Measurements from ENCODE around the gene POLDIP3. TPM values are rescaled to one million over a fixed set of nuclear protein-coding genes. Genes with fewer than 3 reads are reported as not detected.

The POLDIP3 gene
- total RNA-seq (10 to 100 TPM; 66.5 to 83.8 (median 81.0) TPM), total RNA-seq (0.25 to 2.0 (median 0.99) reads per million in 29 experiments)
- total RNA-seq (2013): 45.3 TPM

GRCh38 chr22:42614312-42615091, at the start of gene POLDIP3:
Gene POLDIP3, minus strand, starts transcription at chr22:42614883. Its CDS starts 26 bp downstream, at chr22:42614857.
- Histone ChIP-seq H3K27me3 (replicated peaks in 1 of 2; ENCODE audit: control insufficient read depth in 2 of 2, extremely low read depth in 1 of 2, insufficient read depth in 2 of 2, low read length in 1 of 2) (no peaks in the 10 kb centered on the region), H3K4me3 (ENCODE audit: control insufficient read depth in 1 of 2, extremely low read depth in 1 of 2, low read length in 1 of 2) (peak within 1 kb of the TSS; percentile 62 to 78), H3K27ac (ENCODE audit: low read length) (peak within 1 kb of the TSS; percentile 91), H3K36me3 (ENCODE audit: control insufficient read depth in 2 of 2, extremely low read depth in 1 of 2, insufficient read depth in 1 of 2, low read length in 1 of 2) (peaks cover 0 to 19% of the 10 kb centered on the region in 2 donors), H3K4me1 (ENCODE audit: control insufficient read depth in 1 of 2, extremely low read depth in 1 of 2, insufficient read depth in 2 of 2, low read length in 2 of 2) (peaks cover 23 to 55% of the 10 kb centered on the region in 2 experiments), H3K9me3 (no peaks in the 10 kb centered on the region)
- no peaks in the 10 kb centered on the region for H3K9me3 Mint-ChIP-seq
- ChIA-PET POLR2A (interaction anchor here in 1 of 2 donors (0.5 to 1.8 kb wide), 9 partner anchors 23 to 668 kb away, joined by 3 to 13 read pairs (median 3); partner anchors contain the start of gene CYB5R3), CTCF (interaction anchor here in 1 of 2 donors (1.2 kb wide), 1 partner anchor 948 kb away, joined by 3 read pairs; no protein-coding TSS in a partner anchor)
- no peaks in the 10 kb centered on the region for H3K27me3 Mint-ChIP-seq
- ATAC-seq (replicated peaks in 1 of 4): peak; percentile 73 to 82 (median 80)
- H3K4me3 Mint-ChIP-seq: peak within 1 kb of the TSS; percentile 93 to 94 (median 93)
- H3K36me3 Mint-ChIP-seq: peaks cover 15% of the 10 kb centered on the region
- peak within 1 kb of the TSS; percentile 100 for H3K27ac Mint-ChIP-seq
- under 1% methylated on average over 77 of the region's 85 CpGs for WGBS (ENCODE audit: insufficient coverage)
- peak; percentile 95 to 99 (median 98) for DNase-seq
- H3K4me1 Mint-ChIP-seq: peaks cover 53 to 61% (median 58%) of the 10 kb centered on the region in 3 donors

- Histone ChIP-seq H3K36me3 (ENCODE audit: control insufficient read depth in 2 of 2, extremely low read depth in 1 of 2, insufficient read depth in 1 of 2, low read length in 1 of 2) (no peaks in the 10 kb centered on the region), H3K4me1 (ENCODE audit: control insufficient read depth in 1 of 2, extremely low read depth in 1 of 2, insufficient read depth in 2 of 2, low read length in 2 of 2) (peaks cover 0 to 14% of the 10 kb centered on the region in 2 experiments), H3K4me3 (ENCODE audit: control insufficient read depth in 1 of 2, extremely low read depth in 1 of 2, low read length in 1 of 2) (peak overlapping the region; percentile 62 to 75), H3K27me3 (replicated peaks in 1 of 2; ENCODE audit: control insufficient read depth in 2 of 2, extremely low read depth in 1 of 2, insufficient read depth in 2 of 2, low read length in 1 of 2) (peaks cover 2 to 17% of the 10 kb centered on the region in 2 experiments), H3K27ac (ENCODE audit: low read length) (no peak overlapping the region), H3K9me3 (no peaks in the 10 kb centered on the region)
- H3K9me3 Mint-ChIP-seq: no peaks in the 10 kb centered on the region
- H3K4me3 Mint-ChIP-seq: peak overlapping the region; percentile 63 to 68 (median 65)
- H3K4me1 Mint-ChIP-seq: peaks cover 0 to 5% (median 0%) of the 10 kb centered on the region in 3 donors
- no peak overlapping the region for H3K27ac Mint-ChIP-seq
- ChIA-PET POLR2A (no interaction called here), CTCF (no interaction called here)
- DNase-seq (peak; percentile 45 to 85 (median 72)), ATAC-seq (replicated peaks in 1 of 4) (peak; percentile 87 to 92 (median 90))
- H3K36me3 Mint-ChIP-seq: no peaks in the 10 kb centered on the region
- peaks cover 0 to 2% of the 10 kb centered on the region in 2 donors for H3K27me3 Mint-ChIP-seq
- 7% methylated on average over 50 of the region's 68 CpGs for WGBS (ENCODE audit: insufficient coverage)
These were observed 47.5 kb upstream of the POLDIP3 start for GRCh38 chr22:42661985-42662831.

GRCh38 chr22:42656578-42656977, 41.9 kb upstream of the POLDIP3 start:
- DNase-seq (no peak), ATAC-seq (replicated peaks in 1 of 4) (no peak)
- Histone ChIP-seq H3K36me3 (ENCODE audit: control insufficient read depth in 2 of 2, extremely low read depth in 1 of 2, insufficient read depth in 1 of 2, low read length in 1 of 2) (no peaks in the 10 kb centered on the region), H3K27me3 (replicated peaks in 1 of 2; ENCODE audit: control insufficient read depth in 2 of 2, extremely low read depth in 1 of 2, insufficient read depth in 2 of 2, low read length in 1 of 2) (peaks cover 0 to 21% of the 10 kb centered on the region in 2 experiments), H3K9me3 (no peaks in the 10 kb centered on the region), H3K27ac (ENCODE audit: low read length) (no peak overlapping the region), H3K4me1 (ENCODE audit: control insufficient read depth in 1 of 2, extremely low read depth in 1 of 2, insufficient read depth in 2 of 2, low read length in 2 of 2) (peaks cover 0 to 2% of the 10 kb centered on the region in 2 experiments), H3K4me3 (ENCODE audit: control insufficient read depth in 1 of 2, extremely low read depth in 1 of 2, low read length in 1 of 2) (no peak overlapping the region)
- ChIA-PET CTCF (interaction anchor here in 1 of 2 donors (0.6 kb wide), 2 partner anchors 13 to 140 kb away, joined by 4 to 7 read pairs; no protein-coding TSS in a partner anchor), POLR2A (no interaction called here)
- Mint-ChIP-seq H3K9me3 (no peaks in the 10 kb centered on the region), H3K27ac (no peak overlapping the region), H3K4me1 (peaks cover 0 to 5% (median 0%) of the 10 kb centered on the region in 3 donors), H3K27me3 (peaks cover 0 to 6% of the 10 kb centered on the region in 2 donors), H3K4me3 (no peak overlapping the region), H3K36me3 (no peaks in the 10 kb centered on the region)
- 89% methylated on average over 5 of the region's 8 CpGs for WGBS (ENCODE audit: insufficient coverage)

- DNase-seq (no peak), ATAC-seq (replicated peaks in 1 of 4) (no peak)
- Histone ChIP-seq H3K36me3 (ENCODE audit: control insufficient read depth in 2 of 2, extremely low read depth in 1 of 2, insufficient read depth in 1 of 2, low read length in 1 of 2) (no peaks in the 10 kb centered on the region), H3K4me1 (ENCODE audit: control insufficient read depth in 1 of 2, extremely low read depth in 1 of 2, insufficient read depth in 2 of 2, low read length in 2 of 2) (no peaks in the 10 kb centered on the region), H3K9me3 (no peaks in the 10 kb centered on the region), H3K27me3 (replicated peaks in 1 of 2; ENCODE audit: control insufficient read depth in 2 of 2, extremely low read depth in 1 of 2, insufficient read depth in 2 of 2, low read length in 1 of 2) (peaks cover 0 to 27% of the 10 kb centered on the region in 2 experiments), H3K27ac (ENCODE audit: low read length) (no peak overlapping the region), H3K4me3 (ENCODE audit: control insufficient read depth in 1 of 2, extremely low read depth in 1 of 2, low read length in 1 of 2) (no peak overlapping the region)
- ChIA-PET POLR2A (no interaction called here), CTCF (interaction anchor here in 1 of 2 donors (0.6 kb wide), 1 partner anchor 37 kb away, joined by 6 read pairs; no protein-coding TSS in a partner anchor)
- Mint-ChIP-seq H3K27me3 (peaks cover 0 to 6% of the 10 kb centered on the region in 2 donors), H3K27ac (no peak overlapping the region), H3K4me3 (peak overlapping the region in 1 of 3 donors; percentile 31), H3K9me3 (no peaks in the 10 kb centered on the region), H3K4me1 (peaks cover 0 to 5% (median 0%) of the 10 kb centered on the region in 3 donors), H3K36me3 (no peaks in the 10 kb centered on the region)
- 69% methylated on average over 6 of the region's 9 CpGs for WGBS (ENCODE audit: insufficient coverage)
These were observed 41.0 kb upstream of the POLDIP3 start for GRCh38 chr22:42655693-42656092.

GRCh38 chr22:42654436-42655073, 39.9 kb upstream of the POLDIP3 start:
- H3K27ac Mint-ChIP-seq: no peak overlapping the region

More at GRCh38 chr22:42654436-42655073, 39.9 kb upstream of the POLDIP3 start:
- ChIA-PET CTCF (no interaction called here), POLR2A (no interaction called here)
- WGBS (ENCODE audit: insufficient coverage): 89% methylated on average over 1 of the region's 7 CpGs
- Histone ChIP-seq H3K27me3 (replicated peaks in 1 of 2; ENCODE audit: control insufficient read depth in 2 of 2, extremely low read depth in 1 of 2, insufficient read depth in 2 of 2, low read length in 1 of 2) (peaks cover 0 to 28% of the 10 kb centered on the region in 2 experiments), H3K9me3 (no peaks in the 10 kb centered on the region), H3K27ac (ENCODE audit: low read length) (no peak overlapping the region), H3K4me3 (ENCODE audit: control insufficient read depth in 1 of 2, extremely low read depth in 1 of 2, low read length in 1 of 2) (no peak overlapping the region), H3K36me3 (ENCODE audit: control insufficient read depth in 2 of 2, extremely low read depth in 1 of 2, insufficient read depth in 1 of 2, low read length in 1 of 2) (no peaks in the 10 kb centered on the region), H3K4me1 (ENCODE audit: control insufficient read depth in 1 of 2, extremely low read depth in 1 of 2, insufficient read depth in 2 of 2, low read length in 2 of 2) (peaks cover 0 to 8% of the 10 kb centered on the region in 2 experiments)
- no peak for ATAC-seq (replicated peaks in 1 of 4)
- DNase-seq: no peak
- Mint-ChIP-seq H3K9me3 (no peaks in the 10 kb centered on the region), H3K36me3 (no peaks in the 10 kb centered on the region), H3K4me1 (peaks cover 0 to 7% (median 2%) of the 10 kb centered on the region in 3 donors), H3K27me3 (peaks cover 0 to 6% of the 10 kb centered on the region in 2 donors), H3K4me3 (no peak overlapping the region)

All from T-cell (primary cell).